ENCODE results near the gene EML1.

GRCh38 chr14:99991331-99991730 is 198.1 kb downstream of the EML1 start:
- no peak for TF ChIP-seq CTCF (IDR thresholded peaks at IDR 0.05)
- no peak for TF ChIP-seq POLR2A (IDR thresholded peaks at IDR 0.05; ENCODE audit: low read depth)
- TF ChIP-seq POLR2AphosphoS5 (IDR thresholded peaks at IDR 0.05) = no peak
- no peak for TF ChIP-seq EP300 (IDR thresholded peaks at IDR 0.05)

Measured in esophagus muscularis mucosa (tissue), 4 donors.